Liver (tissue), 9 donors: ENCODE data around the gene ZNF699. TPM values are rescaled to one million over a fixed set of nuclear protein-coding genes. Genes with fewer than 3 reads are reported as not detected.
A peak's percentile ranks its signal among the peaks of the same experiment; 100 is the strongest.
"Not testable (repeated sequence)": the region's sequence is repeated elsewhere in the genome, so short reads cannot be mapped to it uniquely, and the experiment has no call there.

Experiments
- DNase-seq: peaks from one replicate; pipeline ENCODE4 v3.0.0-alpha.2; 2017; ENCODE audit warnings: low spot score
- H3K27ac ChIP-seq, 2 donors: one replicate each; pipeline ENCODE4 v1.7.0; 2013; ENCODE audit warnings: inconsistent platforms in 2 of 2, low read length in 2 of 2, control low read depth in 1 of 2, low read depth in 1 of 2, mild to moderate bottlenecking in 1 of 2
- H3K27me3 ChIP-seq, 4 donors: one replicate each; pipeline versions ENCODE4 v1.6.1 to v1.7.0; 2013; ENCODE audit warnings: low read length in 3 of 4, inconsistent platforms in 1 of 4, mild to moderate bottlenecking in 1 of 4, moderate library complexity in 1 of 4; ENCODE audit not compliant: control insufficient read depth in 4 of 4, insufficient read depth in 4 of 4
- H3K36me3 ChIP-seq, 4 donors: one replicate each; pipeline versions ENCODE4 v1.6.1 to v1.7.0; 2013; ENCODE audit warnings: low read length in 3 of 4, mild to moderate bottlenecking in 3 of 4, low read depth in 1 of 4, moderate library complexity in 1 of 4; ENCODE audit not compliant: control insufficient read depth in 4 of 4, insufficient read depth in 3 of 4
- H3K4me1 ChIP-seq, 4 donors: one replicate each; pipeline versions ENCODE4 v1.6.1 to v1.7.0; 2013; ENCODE audit warnings: low read length in 3 of 4, mild to moderate bottlenecking in 3 of 4, moderate library complexity in 1 of 4; ENCODE audit not compliant: control insufficient read depth in 4 of 4, insufficient read depth in 4 of 4
- H3K4me3 ChIP-seq, 3 donors: one replicate each; pipeline versions ENCODE4 v1.6.1 to v1.7.0; 2013; ENCODE audit warnings: low read length in 3 of 3, control low read depth in 1 of 3, low read depth in 1 of 3, mild to moderate bottlenecking in 1 of 3
- H3K9ac ChIP-seq, 2 donors: one replicate each; pipeline ENCODE4 v1.7.0; 2013; ENCODE audit warnings: low read length in 2 of 2, mild to moderate bottlenecking in 2 of 2, moderate library complexity in 2 of 2, control low read depth in 1 of 2, low read depth in 1 of 2
- H3K9me3 ChIP-seq, 4 donors: one replicate each; pipeline versions ENCODE4 v1.6.1 to v1.7.0; 2013; ENCODE audit warnings: low read length in 3 of 4; ENCODE audit not compliant: control insufficient read depth in 4 of 4
- EGR1 ChIP-seq, 2 donors: IDR thresholded peaks; 2 replicates each; pipeline ENCODE4 v1.6.1; 2016 to 2018; ENCODE audit warnings: antibody characterized with exemption in 2 of 2, low read depth in 2 of 2
- FOXA1 ChIP-seq: IDR thresholded peaks from 2 replicates; pipeline ENCODE4 v1.6.1; 2016; ENCODE audit warnings: antibody characterized with exemption
- FOXA2 ChIP-seq: IDR thresholded peaks from 2 replicates; pipeline ENCODE4 v1.6.1; 2016; ENCODE audit warnings: antibody characterized with exemption
- GABPA ChIP-seq, 2 donors: IDR thresholded peaks in 1 of 2; conservative IDR thresholded peaks in 1 of 2; 2 replicates each; pipeline ENCODE4 v1.6.1; 2016; ENCODE audit warnings: antibody characterized with exemption in 2 of 2, mild to moderate bottlenecking in 1 of 2, moderate library complexity in 1 of 2
- HNF4G ChIP-seq: IDR thresholded peaks from 2 replicates; pipeline ENCODE4 v1.6.1; 2016; ENCODE audit warnings: antibody characterized with exemption
- JUND ChIP-seq, 2 donors: IDR thresholded peaks; 2 replicates each; pipeline ENCODE4 v1.6.1; 2016; ENCODE audit warnings: antibody characterized with exemption in 2 of 2
- NR2F2 ChIP-seq: IDR thresholded peaks from 2 replicates; pipeline ENCODE4 v1.6.1; 2016; ENCODE audit warnings: antibody characterized with exemption
- RAD21 ChIP-seq, 2 donors: IDR thresholded peaks; 2 replicates each; pipeline ENCODE4 v1.6.1; 2016; ENCODE audit warnings: antibody characterized with exemption in 2 of 2, mild to moderate bottlenecking in 2 of 2
- SP1 ChIP-seq: IDR thresholded peaks from 2 replicates; pipeline ENCODE4 v1.6.1; 2018; ENCODE audit warnings: antibody characterized with exemption, mild to moderate bottlenecking
- YY1 ChIP-seq: IDR thresholded peaks from 2 replicates; pipeline ENCODE4 v1.6.1; 2016; ENCODE audit warnings: antibody characterized with exemption, mild to moderate bottlenecking
- WGBS: extraction: QIAGEN DNeasy Blood & Tissue Kit; methylation state at CpG from one replicate; pipeline ENCODE4 v1.1.7; 2013; 5-methylcytosine and 5-hydroxymethylcytosine counted together
- polyA plus RNA-seq, 2 donors: library from polyadenylated mRNA; stranded (reverse) in 1 of 2; unstranded in 1 of 2; fragments of 200-250 nt in 1 of 2; fragments of >200 nt in 1 of 2; fragmentation: Nextera tagmentation in 1 of 2; extraction: Ambion mirVana in 1 of 2; gene quantifications; one replicate each; pipeline versions ENCODE4 v1.2.1 to v1.2.3, GENCODE V29; 2013 to 2015
- total RNA-seq, 2 donors: library from RNA; depleted of rRNA; stranded (reverse); fragments of >200 nt; gene quantifications; one replicate each; pipeline ENCODE4 v1.2.3, GENCODE V29; 2014
- TF ChIP-seq, protein P1 (sequence below): IDR thresholded peaks from 2 replicates; pipeline ENCODE4 v1.6.1; 2016; ENCODE audit warnings: antibody characterized with exemption
- TF ChIP-seq, protein P2 (sequence below): IDR thresholded peaks from 2 replicates; pipeline ENCODE4 v1.6.1; 2016; ENCODE audit warnings: antibody characterized with exemption
- TF ChIP-seq, protein P3 (sequence below): IDR thresholded peaks from 2 replicates; pipeline ENCODE4 v1.6.1; 2016; ENCODE audit warnings: antibody characterized with exemption, mild to moderate bottlenecking
- TF ChIP-seq, protein P4 (sequence below): IDR thresholded peaks from 2 replicates; pipeline ENCODE4 v1.6.1; 2016; ENCODE audit warnings: antibody characterized with exemption
- donor health status: healthy.
- donor health status: healthy.
- donor health status: healthy.
- donor health status: healthy.
- donor health status: healthy.

ZNF699 gene
- total and polyA plus RNA-seq, 4 donors = 0.91 to 3.0 (median 1.8) TPM

DNA sequence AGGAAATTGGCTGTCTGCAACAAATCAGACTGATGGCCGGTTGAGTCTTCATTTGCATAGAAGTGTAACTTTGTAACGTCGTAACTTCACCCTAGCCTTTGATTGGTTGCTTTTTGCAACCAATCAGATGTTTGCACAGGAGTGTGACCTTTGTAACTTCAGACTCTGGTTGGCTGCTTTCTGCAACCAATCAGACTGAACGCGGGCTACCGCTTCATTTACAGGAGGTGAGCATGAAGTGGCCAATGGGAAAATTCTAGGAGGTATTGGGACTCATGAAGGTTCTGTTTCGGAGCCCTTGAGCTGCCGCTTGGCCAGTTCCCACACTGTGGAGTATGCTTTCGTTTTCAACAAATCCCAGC is 13.9 kb upstream of the ZNF699 start:
- no peak for TF ChIP-seq GABPA (IDR thresholded peaks at IDR 0.05 in 1 of 2, conservative IDR thresholded peaks at IDR 0.05 in 1 of 2)
- TF ChIP-seq SP1 = peak; percentile 74
- TF ChIP-seq, protein P1, sequence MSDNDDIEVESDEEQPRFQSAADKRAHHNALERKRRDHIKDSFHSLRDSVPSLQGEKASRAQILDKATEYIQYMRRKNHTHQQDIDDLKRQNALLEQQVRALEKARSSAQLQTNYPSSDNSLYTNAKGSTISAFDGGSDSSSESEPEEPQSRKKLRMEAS = no peak
- TF ChIP-seq NR2F2 = peak; percentile 84
- Histone ChIP-seq H3K36me3 (peaks cover 0 to 8% (median 2%) of the 10 kb centered on the region in 4 donors), H3K27ac (peak overlapping the region; percentile 76 to 87), H3K9ac (peak overlapping the region in 1 of 2 donors; percentile 28), H3K4me3 (peak overlapping the region; percentile 86 to 95 (median 94)), H3K9me3 (peaks cover 6 to 18% (median 11%) of the 10 kb centered on the region in 4 donors), H3K27me3 (no peaks in the 10 kb centered on the region), H3K4me1 (peaks cover 0 to 12% (median 5%) of the 10 kb centered on the region in 4 donors)
- DNase-seq = peak; percentile 47
- 3% methylated on average over 9 of the region's 9 CpGs for WGBS

DNA sequence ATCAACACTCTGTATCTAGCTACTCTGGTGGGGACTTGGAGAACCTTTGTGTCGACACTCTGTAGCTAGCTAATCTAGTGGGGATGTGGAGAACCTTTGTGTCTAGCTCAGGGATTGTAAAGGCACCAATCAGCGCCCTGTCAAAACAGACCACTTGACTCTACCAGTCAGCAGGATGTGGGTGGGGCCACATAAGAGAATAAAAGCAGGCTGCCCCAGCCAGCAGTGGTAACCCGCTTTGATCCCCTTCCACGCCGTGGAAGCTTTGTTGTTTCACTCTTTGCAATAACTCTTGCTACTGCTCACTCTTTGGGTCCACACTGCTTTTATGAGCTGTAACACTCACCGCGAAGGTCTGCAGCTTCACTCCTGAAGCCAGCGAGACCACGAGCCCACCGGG is 12.6 kb upstream of the ZNF699 start:
- not testable (repeated sequence) for H3K4me3 ChIP-seq, H3K36me3 ChIP-seq, H3K27me3 ChIP-seq, H3K27ac ChIP-seq, DNase-seq, H3K9ac ChIP-seq
- H3K9me3 ChIP-seq = peaks cover 4 to 13% (median 8%) of the 10 kb centered on the region in 4 donors
- WGBS = 96% methylated on average over 10 of the region's 10 CpGs
- peaks cover 0 to 12% (median 5%) of the 10 kb centered on the region in 4 donors for H3K4me1 ChIP-seq

DNA sequence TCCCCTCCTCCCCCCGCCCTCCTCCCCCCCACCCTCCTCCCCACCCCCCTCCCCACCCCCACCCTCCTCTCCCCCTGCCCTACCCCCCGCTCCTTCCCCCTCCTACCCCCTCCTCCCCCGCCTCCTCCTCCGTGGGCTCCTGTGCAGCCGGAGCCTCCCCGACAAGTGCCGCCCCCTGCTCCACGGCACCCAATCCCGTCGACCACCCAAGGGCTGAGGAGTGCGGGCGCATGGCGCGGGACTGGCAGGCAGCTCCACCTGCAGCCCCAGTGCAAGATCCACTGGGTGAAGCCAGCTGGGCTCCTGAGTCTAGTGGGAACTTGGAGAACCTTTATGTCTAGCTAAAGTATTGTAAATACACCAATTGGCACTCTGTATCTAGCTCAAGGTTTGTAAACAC is 12.1 kb upstream of the ZNF699 start:
- DNase-seq, H3K9ac ChIP-seq: not testable (repeated sequence)
- 98% methylated on average over 11 of the region's 14 CpGs for WGBS

DNA sequence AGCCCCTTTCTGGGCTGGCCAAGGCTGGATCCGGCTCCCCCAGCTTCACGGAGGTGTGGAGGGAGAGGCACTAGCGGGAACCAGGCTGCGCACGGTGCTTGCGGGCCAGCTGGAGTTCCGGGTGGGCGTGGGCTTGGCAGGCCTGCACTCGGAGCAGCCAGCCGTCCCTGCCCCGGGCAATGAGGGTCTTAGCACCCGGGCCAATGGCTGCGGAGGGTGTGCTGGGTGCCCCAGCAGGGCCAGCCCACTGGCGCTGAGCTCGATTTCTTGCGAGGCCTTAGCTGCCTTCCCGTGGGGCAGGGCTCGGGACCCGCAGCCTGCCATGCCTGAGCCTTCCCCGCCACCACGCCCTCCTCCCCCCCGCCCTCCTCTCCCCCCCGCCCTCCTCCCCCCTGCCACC is 11.7 kb upstream of the ZNF699 start:
- no peak for DNase-seq
- peaks cover 5 to 14% (median 9%) of the 10 kb centered on the region in 4 donors for H3K9me3 ChIP-seq
- H3K27me3 ChIP-seq = no peaks in the 10 kb centered on the region
- no peak overlapping the region for H3K4me3 ChIP-seq
- H3K4me1 ChIP-seq = peaks cover 0 to 12% (median 5%) of the 10 kb centered on the region in 4 donors
- H3K9ac ChIP-seq = no peak overlapping the region
- H3K27ac ChIP-seq = no peak overlapping the region
- no peaks in the 10 kb centered on the region for H3K36me3 ChIP-seq
- no peak for TF ChIP-seq SP1
- TF ChIP-seq, protein P2, sequence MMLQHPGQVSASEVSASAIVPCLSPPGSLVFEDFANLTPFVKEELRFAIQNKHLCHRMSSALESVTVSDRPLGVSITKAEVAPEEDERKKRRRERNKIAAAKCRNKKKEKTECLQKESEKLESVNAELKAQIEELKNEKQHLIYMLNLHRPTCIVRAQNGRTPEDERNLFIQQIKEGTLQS = no peak
- no peak for TF ChIP-seq RAD21 (IDR thresholded peaks at IDR 0.05)
- WGBS = 96% methylated on average over 22 of the region's 23 CpGs

More for the DNA sequence above, 12.1 kb upstream of the ZNF699 start:
- not testable (repeated sequence) for H3K27ac ChIP-seq, H3K36me3 ChIP-seq, H3K4me3 ChIP-seq, H3K27me3 ChIP-seq
- H3K4me1 ChIP-seq = peaks cover 0 to 12% (median 5%) of the 10 kb centered on the region in 4 donors
- H3K9me3 ChIP-seq = peaks cover 3 to 14% (median 8%) of the 10 kb centered on the region in 4 donors

DNA sequence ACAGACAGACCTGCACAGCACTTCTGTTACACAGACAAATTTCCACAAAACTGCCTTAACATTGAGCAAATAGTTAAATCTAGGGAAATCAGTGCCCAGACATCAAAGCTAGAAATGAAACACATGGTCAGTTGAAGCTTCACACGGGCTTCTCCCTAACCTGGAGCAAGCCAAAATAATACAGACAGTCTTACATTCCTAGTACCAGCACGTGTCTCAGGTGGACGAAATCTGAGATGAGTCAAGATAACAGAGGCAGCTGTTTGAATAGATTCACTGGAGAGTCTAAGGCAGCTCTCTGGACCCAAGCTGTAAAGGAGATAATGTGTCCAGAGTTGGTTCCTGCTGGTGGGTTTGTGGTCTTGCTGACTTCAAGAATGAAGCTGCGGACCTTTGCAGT is 4.1 kb upstream of the ZNF699 start:
- H3K4me3 ChIP-seq = no peak overlapping the region
- H3K36me3 ChIP-seq = no peaks in the 10 kb centered on the region
- peaks cover 7 to 35% (median 10%) of the 10 kb centered on the region in 4 donors for H3K9me3 ChIP-seq
- no peak overlapping the region for H3K9ac ChIP-seq
- WGBS = 64% methylated on average over 4 of the region's 4 CpGs
- no peaks in the 10 kb centered on the region for H3K27me3 ChIP-seq
- no peak overlapping the region for H3K27ac ChIP-seq
- H3K4me1 ChIP-seq = peaks cover 0 to 2% (median under 1%) of the 10 kb centered on the region in 4 donors
- no peak for DNase-seq
- TF ChIP-seq, protein P3, sequence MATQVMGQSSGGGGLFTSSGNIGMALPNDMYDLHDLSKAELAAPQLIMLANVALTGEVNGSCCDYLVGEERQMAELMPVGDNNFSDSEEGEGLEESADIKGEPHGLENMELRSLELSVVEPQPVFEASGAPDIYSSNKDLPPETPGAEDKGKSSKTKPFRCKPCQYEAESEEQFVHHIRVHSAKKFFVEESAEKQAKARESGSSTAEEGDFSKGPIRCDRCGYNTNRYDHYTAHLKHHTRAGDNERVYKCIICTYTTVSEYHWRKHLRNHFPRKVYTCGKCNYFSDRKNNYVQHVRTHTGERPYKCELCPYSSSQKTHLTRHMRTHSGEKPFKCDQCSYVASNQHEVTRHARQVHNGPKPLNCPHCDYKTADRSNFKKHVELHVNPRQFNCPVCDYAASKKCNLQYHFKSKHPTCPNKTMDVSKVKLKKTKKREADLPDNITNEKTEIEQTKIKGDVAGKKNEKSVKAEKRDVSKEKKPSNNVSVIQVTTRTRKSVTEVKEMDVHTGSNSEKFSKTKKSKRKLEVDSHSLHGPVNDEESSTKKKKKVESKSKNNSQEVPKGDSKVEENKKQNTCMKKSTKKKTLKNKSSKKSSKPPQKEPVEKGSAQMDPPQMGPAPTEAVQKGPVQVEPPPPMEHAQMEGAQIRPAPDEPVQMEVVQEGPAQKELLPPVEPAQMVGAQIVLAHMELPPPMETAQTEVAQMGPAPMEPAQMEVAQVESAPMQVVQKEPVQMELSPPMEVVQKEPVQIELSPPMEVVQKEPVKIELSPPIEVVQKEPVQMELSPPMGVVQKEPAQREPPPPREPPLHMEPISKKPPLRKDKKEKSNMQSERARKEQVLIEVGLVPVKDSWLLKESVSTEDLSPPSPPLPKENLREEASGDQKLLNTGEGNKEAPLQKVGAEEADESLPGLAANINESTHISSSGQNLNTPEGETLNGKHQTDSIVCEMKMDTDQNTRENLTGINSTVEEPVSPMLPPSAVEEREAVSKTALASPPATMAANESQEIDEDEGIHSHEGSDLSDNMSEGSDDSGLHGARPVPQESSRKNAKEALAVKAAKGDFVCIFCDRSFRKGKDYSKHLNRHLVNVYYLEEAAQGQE = no peak
- TF ChIP-seq, protein P2 = no peak
- no peak for TF ChIP-seq FOXA1
- TF ChIP-seq EGR1 (IDR thresholded peaks at IDR 0.05; ENCODE audit: low read depth in 2 of 2) = no peak
- TF ChIP-seq RAD21 (IDR thresholded peaks at IDR 0.05) = no peak
- no peak for TF ChIP-seq FOXA2
- TF ChIP-seq, protein P4, sequence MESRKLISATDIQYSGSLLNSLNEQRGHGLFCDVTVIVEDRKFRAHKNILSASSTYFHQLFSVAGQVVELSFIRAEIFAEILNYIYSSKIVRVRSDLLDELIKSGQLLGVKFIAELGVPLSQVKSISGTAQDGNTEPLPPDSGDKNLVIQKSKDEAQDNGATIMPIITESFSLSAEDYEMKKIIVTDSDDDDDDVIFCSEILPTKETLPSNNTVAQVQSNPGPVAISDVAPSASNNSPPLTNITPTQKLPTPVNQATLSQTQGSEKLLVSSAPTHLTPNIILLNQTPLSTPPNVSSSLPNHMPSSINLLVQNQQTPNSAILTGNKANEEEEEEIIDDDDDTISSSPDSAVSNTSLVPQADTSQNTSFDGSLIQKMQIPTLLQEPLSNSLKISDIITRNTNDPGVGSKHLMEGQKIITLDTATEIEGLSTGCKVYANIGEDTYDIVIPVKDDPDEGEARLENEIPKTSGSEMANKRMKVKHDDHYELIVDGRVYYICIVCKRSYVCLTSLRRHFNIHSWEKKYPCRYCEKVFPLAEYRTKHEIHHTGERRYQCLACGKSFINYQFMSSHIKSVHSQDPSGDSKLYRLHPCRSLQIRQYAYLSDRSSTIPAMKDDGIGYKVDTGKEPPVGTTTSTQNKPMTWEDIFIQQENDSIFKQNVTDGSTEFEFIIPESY = no peak
- no peak for TF ChIP-seq HNF4G
- no peak for TF ChIP-seq NR2F2
- no peak for TF ChIP-seq JUND (IDR thresholded peaks at IDR 0.05)
- no peak for TF ChIP-seq YY1
